T-helper 2 cell treated with Interferon-gamma antibody and Interleukin-4, amounts not matched to agents 5 μg/mL and 100 μg/mL, for 36 hours (primary cell): ENCODE measurements around the gene TACC2.
"Not testable (repeated sequence)": the region's sequence is repeated elsewhere in the genome, so short reads cannot be mapped to it uniquely, and the experiment has no call there.

Source experiments
- DNase-seq: peaks from one replicate; pipeline ENCODE4 v3.0.0; 2021; ENCODE audit warnings: low spot score
- H3K27ac Mint-ChIP-seq: one replicate; pipeline ENCODE4 v1.8.0; 2021; ENCODE audit warnings: mild to moderate bottlenecking, mixed read lengths
- H3K27me3 Mint-ChIP-seq: one replicate; pipeline ENCODE4 v1.8.0; 2021; ENCODE audit warnings: low read depth, mixed read lengths
- H3K36me3 Mint-ChIP-seq: one replicate; pipeline ENCODE4 v1.8.0; 2021; ENCODE audit warnings: low read depth, mixed read lengths
- H3K4me1 Mint-ChIP-seq: one replicate; pipeline ENCODE4 v1.8.0; 2021; ENCODE audit warnings: low read depth, mixed read lengths
- H3K4me3 Mint-ChIP-seq: one replicate; pipeline ENCODE4 v1.8.0; 2022; ENCODE audit warnings: mild to moderate bottlenecking, moderate library complexity, mixed read lengths
- H3K9me3 Mint-ChIP-seq: one replicate; pipeline ENCODE4 v1.8.0; 2021; ENCODE audit warnings: mixed read lengths

The TACC2 gene

DNA sequence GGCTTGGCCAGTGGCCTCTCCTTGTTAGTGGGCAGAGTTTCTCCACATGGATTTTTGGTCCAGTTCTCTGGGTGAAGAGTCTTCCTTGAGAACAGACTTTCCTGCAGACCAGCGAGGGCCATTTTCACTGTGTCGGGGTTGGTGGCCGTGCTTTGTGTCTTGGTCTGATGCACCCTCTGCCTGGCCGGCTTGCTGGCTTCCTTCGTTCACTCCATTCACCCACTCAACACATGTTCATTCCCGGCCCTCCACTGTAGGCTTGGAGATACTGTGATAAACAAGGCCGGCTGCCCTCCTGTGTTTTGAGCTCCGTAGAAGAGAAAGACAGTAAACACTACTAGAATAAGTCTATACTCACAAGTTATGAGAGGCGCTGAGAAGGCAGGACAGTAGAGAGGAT, 205.3 kb downstream of the TACC2 start:
- DNase-seq, result no peak
- H3K9me3 Mint-ChIP-seq, result no peaks in the 10 kb centered on the region
- H3K4me3 Mint-ChIP-seq, result no peak overlapping the region
- H3K36me3 Mint-ChIP-seq, result no peaks in the 10 kb centered on the region
- H3K27me3 Mint-ChIP-seq, result no peaks in the 10 kb centered on the region
- H3K4me1 Mint-ChIP-seq, result no peaks in the 10 kb centered on the region
- no peak overlapping the region for H3K27ac Mint-ChIP-seq

DNA sequence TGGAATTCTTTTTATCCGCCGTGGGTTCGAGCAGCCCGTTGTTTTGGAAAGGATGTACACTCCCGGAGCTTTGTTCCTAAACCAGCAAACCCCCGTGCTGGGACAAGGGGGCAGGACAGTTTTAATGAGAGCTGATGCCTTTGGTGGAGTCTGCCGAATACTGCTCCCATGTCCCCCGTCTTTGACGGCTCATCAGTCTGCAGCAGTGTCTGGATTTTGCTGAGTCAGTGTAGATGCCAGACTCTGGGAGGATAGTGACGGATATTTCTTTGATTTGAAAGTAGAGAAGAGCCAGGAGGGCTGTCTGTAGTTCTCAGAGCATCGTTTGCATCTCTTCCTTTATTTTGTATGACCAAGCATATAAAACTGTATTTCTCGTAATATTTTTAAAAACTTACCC, 207.3 kb downstream of the TACC2 start:
- DNase-seq, result no peak
- H3K4me1 Mint-ChIP-seq, result no peaks in the 10 kb centered on the region
- no peaks in the 10 kb centered on the region for H3K36me3 Mint-ChIP-seq

DNA sequence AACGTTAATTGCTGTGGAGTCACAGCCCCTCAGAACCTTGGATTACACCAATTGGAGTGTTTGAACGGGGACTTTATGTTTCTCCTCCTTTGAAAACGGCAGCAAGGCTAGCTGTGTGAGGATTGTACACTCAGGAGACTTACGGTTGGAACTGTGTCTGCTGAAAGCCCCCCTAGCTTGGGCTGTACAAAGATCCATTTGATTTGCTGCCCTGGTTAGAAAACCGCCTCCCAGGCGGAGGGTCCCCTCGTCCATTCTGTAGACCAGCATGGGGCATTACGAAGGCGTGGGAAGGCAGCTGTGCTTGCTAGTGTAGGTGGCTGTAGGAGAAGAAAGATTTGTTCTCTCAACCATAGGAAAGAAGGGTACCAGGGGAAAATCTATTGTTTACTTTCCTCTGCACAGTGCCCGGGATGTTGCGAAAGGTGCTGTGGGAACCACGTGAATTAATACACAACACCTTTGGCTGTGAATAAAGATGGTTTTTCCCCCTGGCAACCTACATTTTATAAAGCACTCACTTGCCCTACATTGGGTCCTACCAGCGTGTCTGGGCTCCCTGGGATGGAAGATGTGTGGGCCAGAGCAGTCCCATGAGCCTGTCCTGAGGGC, 208.8 kb downstream of the TACC2 start:
- no peaks in the 10 kb centered on the region for H3K36me3 Mint-ChIP-seq

More for the DNA sequence above, 207.3 kb downstream of the TACC2 start:
- Mint-ChIP-seq H3K9me3 (no peaks in the 10 kb centered on the region), H3K27me3 (no peaks in the 10 kb centered on the region), H3K27ac (no peak overlapping the region), H3K4me3 (no peak overlapping the region)

DNA sequence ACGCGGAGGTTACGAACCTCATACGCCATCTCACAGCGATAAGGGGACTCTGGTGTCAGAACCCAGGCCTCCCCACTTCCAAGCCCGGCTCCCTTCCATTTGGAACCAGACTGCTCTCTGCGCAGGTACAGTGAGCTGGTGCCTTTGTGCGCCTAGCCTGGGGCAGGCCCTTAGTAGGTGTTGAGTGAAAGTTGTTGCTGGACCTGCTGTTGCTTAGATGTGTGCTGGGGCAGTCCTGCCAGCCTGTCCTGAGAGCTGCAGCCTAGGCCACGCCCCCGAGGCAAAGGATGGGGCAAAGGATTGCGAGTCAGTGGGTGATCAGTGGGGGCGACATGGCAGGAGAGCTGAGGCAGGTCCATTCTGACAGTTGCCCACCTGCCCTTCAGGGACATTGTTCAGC, 209.7 kb downstream of the TACC2 start:
- no peak for DNase-seq
- Mint-ChIP-seq H3K27me3 (no peaks in the 10 kb centered on the region), H3K4me1 (no peaks in the 10 kb centered on the region), H3K36me3 (no peaks in the 10 kb centered on the region), H3K4me3 (no peak overlapping the region), H3K9me3 (no peaks in the 10 kb centered on the region), H3K27ac (no peak overlapping the region)

More for the DNA sequence above, 208.8 kb downstream of the TACC2 start:
- H3K4me3 Mint-ChIP-seq, result no peak overlapping the region
- no peak for DNase-seq
- no peaks in the 10 kb centered on the region for H3K9me3 Mint-ChIP-seq
- no peak overlapping the region for H3K27ac Mint-ChIP-seq
- H3K27me3 Mint-ChIP-seq, result no peaks in the 10 kb centered on the region
- H3K4me1 Mint-ChIP-seq, result no peaks in the 10 kb centered on the region

DNA sequence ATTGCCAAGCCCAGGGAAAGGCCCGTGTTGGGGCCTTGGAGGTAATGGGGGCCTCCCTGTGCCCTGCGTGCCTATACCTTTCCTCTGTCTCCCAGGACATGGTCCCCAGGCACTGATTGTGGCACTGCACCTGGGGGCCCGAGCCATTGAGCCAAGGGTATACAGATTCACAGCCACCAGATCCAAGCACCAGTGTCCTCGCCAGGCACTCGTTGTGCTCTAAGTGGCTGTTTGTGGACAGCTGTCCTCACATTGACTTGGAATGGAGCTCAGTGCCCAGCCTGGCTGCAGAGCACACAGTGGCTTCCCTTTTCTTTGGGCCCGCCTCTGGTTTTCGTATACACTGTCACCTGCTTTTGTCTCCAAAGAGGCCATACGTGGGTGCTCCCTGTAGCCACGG, 210.1 kb downstream of the TACC2 start:
- DNase-seq, result no peak
- H3K9me3 Mint-ChIP-seq, result no peaks in the 10 kb centered on the region
- no peak overlapping the region for H3K27ac Mint-ChIP-seq

DNA sequence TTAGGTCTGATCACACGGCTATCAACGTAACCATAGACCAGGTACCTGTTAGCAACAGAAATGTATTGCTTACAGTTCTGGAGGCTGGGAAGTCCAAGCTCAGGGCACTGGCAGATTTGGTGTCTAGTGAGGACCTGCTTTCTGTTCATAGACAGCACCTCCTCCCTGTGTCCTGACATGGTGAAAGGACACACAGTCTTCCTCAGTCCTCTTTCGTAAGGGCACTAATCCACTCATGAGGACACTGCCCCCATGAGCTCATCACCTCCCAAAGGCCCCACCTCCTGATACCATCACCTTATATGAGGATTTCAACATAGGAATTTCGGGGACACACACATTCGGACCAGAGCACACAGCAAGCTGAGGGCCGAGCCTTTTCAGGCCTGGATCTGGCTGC, 210.7 kb downstream of the TACC2 start:
- H3K36me3 Mint-ChIP-seq, result no peaks in the 10 kb centered on the region
- no peaks in the 10 kb centered on the region for H3K4me1 Mint-ChIP-seq
- no peak overlapping the region for H3K27ac Mint-ChIP-seq

More for the DNA sequence above, 210.1 kb downstream of the TACC2 start:
- Mint-ChIP-seq H3K4me1 (no peaks in the 10 kb centered on the region), H3K4me3 (no peak overlapping the region), H3K36me3 (no peaks in the 10 kb centered on the region), H3K27me3 (no peaks in the 10 kb centered on the region)

DNA sequence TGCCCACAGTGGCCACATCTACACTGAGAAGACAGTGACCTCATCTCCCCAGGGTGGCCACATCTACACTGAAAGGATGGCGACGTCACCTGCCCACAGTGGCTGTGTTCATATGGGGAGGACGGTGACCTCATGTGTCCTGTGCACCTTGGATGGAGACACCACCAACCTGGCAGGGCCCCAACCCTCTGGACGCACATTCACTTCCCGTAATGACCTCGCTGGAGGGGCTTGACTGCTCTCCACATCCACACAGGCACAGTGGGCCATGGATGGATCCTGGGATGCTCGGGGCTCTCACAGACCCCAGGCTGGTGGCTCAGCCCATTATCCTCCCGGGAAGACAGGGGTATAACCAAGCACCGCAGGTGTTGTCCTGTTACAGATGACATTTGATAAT, 212.4 kb downstream of the TACC2 start:
- Mint-ChIP-seq H3K36me3 (no peaks in the 10 kb centered on the region), H3K4me1 (no peaks in the 10 kb centered on the region), H3K4me3 (no peak overlapping the region), H3K9me3 (no peaks in the 10 kb centered on the region), H3K27me3 (no peaks in the 10 kb centered on the region), H3K27ac (no peak overlapping the region)
- DNase-seq, result no peak

More for the DNA sequence above, 210.7 kb downstream of the TACC2 start:
- no peak for DNase-seq
- Mint-ChIP-seq H3K4me3 (no peak overlapping the region), H3K9me3 (no peaks in the 10 kb centered on the region), H3K27me3 (no peaks in the 10 kb centered on the region)

DNA sequence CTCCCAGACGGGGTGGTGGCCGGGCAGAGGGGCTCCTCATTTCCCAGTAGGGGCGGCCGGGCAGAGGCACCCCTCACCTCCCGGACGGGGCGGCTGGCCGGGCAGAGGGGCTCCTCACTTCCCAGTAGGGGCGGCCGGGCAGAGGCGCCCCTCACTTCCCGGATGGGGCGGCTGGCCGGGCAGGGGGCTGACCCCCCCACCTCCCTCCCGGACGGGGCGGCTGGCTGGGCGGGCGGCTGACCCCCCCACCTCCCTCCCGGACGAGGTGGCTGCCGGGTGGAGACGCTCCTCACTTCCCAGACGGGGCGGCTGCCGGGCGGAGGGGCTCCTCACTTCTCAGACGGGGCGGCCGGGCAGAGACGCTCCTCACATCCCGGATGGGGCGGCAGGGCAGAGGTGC, 214.2 kb downstream of the TACC2 start:
- not testable (repeated sequence) for H3K36me3 Mint-ChIP-seq, H3K9me3 Mint-ChIP-seq, H3K27me3 Mint-ChIP-seq, H3K27ac Mint-ChIP-seq, H3K4me1 Mint-ChIP-seq, DNase-seq, H3K4me3 Mint-ChIP-seq

DNA sequence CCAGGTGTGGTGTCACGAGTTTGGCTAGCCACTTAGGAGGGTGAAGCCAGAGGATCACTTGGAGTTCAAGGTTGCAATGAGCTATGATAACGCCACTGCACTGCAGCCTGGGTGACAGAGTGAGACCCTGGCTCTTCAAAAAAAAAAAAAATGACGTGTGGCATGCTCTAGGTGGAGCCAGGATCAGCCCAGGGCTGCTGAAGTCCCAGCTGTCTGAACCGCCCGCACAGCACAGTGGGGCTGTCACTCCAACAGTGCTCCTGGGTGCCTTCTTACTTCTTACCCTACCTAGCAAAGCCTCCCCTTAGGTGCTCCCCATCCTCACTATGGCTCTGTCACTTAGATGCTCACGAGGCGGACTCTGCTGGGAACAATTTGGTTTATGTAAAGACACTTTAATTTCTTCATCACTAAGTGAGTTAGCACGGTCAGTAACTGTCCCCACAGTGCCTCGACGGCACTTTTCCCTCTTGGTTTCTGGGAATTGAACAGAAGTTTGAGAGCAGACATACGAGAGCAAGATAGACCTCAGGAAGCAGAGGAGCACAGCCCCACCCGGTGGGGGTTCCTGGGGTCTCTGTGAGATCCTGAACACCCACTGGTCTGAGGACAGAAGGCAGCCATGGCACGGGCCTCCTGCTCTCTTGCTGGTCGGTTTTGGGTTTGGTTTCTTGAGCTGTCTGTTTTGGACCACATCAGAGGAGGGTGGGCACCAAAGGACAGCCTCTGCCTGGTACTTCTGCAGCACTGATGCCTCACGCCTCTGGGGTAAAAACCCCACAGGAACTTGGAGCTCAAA, 215.9 kb downstream of the TACC2 start:
- H3K4me1 Mint-ChIP-seq, result no peaks in the 10 kb centered on the region
- no peak for DNase-seq
- H3K4me3 Mint-ChIP-seq, result no peak overlapping the region
- H3K9me3 Mint-ChIP-seq, result no peaks in the 10 kb centered on the region
- no peaks in the 10 kb centered on the region for H3K36me3 Mint-ChIP-seq
- H3K27ac Mint-ChIP-seq, result no peak overlapping the region
- H3K27me3 Mint-ChIP-seq, result no peaks in the 10 kb centered on the region

DNA sequence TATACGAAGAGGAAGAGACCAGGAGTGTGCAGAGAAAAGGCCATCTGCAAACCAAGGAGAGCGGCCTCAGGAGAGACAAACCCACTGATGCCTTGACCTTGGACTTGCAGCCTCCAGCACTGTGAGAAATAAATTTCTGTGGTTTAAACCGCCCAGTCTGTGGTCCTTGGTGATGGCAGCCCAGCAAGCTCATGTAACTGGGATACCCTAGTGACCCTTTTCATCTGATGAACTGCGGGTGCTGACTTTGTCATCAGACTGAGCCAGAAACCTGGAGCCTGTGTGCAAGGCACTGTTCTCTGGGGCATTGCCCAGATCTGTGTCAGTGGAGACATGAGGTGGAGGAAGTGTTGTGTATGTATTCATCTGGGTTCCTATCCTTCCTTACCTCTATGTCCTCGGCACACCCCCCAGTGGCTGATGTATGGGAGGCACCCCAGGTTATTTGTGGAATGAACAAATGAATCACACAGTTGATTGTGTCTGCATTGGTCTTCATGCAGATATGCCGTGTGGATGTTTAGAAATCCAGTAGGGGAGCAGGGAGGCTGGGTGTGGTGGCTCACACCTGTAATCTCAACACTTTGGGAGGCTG, 217.6 kb downstream of the TACC2 start:
- no peaks in the 10 kb centered on the region for H3K36me3 Mint-ChIP-seq
- H3K27ac Mint-ChIP-seq, result no peak overlapping the region

DNA sequence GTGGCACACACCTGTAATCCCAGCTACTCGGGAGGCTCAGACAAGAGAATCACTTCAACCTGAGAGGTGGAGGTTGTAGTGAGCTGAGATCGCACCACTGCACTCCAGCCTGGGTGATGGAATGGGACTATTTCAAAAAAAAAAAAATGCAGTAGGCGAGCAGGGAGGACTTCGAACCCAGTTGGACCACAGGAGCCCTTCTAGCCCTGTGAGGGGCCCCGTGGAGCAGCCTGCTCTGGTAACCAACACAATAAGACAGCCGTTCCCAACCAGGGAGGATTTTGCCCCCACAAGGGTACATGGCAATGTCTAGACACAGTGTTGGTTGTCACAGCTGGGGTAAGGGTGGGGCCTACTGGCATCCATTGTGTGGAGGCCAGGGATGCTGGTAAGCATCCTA, 218.2 kb downstream of the TACC2 start:
- Mint-ChIP-seq H3K4me3 (no peak overlapping the region), H3K27ac (no peak overlapping the region), H3K9me3 (no peaks in the 10 kb centered on the region), H3K27me3 (no peaks in the 10 kb centered on the region), H3K4me1 (no peaks in the 10 kb centered on the region), H3K36me3 (no peaks in the 10 kb centered on the region)
- DNase-seq, result no peak

More for the DNA sequence above, 217.6 kb downstream of the TACC2 start:
- no peaks in the 10 kb centered on the region for H3K4me1 Mint-ChIP-seq
- H3K9me3 Mint-ChIP-seq, result no peaks in the 10 kb centered on the region
- no peak overlapping the region for H3K4me3 Mint-ChIP-seq
- no peaks in the 10 kb centered on the region for H3K27me3 Mint-ChIP-seq
- no peak for DNase-seq

DNA sequence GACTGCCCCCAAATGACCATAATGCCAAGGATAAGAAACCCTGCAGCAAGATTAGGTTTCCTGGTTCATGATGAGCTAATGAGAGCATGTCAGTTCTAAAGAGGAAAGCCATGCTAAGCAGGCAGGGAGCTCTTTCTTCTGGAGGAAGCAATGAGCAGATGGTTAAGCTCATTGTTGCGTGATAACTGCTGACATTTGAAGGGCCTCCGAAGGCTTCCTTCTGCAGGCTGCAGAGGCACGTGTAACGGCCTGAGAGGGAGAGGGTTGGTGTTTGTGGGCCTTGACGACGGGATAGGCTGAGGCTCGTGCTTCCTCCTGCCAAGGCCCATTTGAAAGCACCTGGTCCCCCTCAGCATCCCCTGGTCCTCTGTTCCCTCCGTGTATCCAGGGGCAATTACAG, 218.6 kb downstream of the TACC2 start:
- Mint-ChIP-seq H3K4me1 (no peaks in the 10 kb centered on the region), H3K27ac (no peak overlapping the region), H3K9me3 (no peaks in the 10 kb centered on the region), H3K36me3 (no peaks in the 10 kb centered on the region), H3K4me3 (no peak overlapping the region), H3K27me3 (no peaks in the 10 kb centered on the region)
- no peak for DNase-seq

DNA sequence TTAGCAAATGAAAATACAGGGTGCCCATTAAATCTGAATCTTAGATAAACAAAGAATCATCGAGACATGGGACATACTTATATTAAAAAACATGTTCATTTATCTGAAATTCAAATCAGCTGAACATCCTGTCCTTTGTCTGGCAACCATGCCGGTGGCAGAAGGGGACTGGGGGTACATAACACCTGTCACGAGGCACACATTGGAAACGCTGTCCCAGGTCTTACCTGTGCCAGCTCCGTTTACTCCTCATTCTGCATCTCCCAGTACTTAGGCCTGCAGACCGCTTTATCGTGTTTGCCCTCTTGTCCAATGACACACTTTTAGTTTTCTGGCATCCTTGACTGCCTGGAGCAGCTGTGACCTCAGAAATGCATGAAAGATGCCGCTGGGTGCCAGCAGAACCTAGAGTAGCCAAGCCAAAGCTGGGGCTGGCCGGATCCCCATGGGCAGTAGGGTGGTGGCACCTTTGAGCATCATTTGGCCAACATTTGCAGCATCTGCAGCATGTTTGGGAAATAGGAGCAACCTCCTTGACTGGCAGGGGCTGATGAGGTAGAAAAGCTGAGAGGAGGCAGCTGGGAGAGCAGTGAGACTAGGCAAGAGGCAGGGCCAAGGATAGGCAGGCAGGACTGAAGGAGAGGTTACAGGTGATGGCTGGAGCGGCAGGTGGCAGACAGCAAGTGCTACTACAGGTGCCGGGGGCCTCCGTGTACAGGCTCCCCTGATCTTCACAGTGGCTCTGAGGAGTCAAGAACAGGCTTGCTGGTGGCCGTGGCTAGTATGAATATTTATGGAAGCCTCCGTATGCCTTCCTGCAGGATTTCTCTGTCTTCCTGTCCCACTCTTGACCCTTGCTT, 219.8 kb downstream of the TACC2 start:
- no peaks in the 10 kb centered on the region for H3K9me3 Mint-ChIP-seq
- no peak for DNase-seq
- H3K4me3 Mint-ChIP-seq, result no peak overlapping the region
- no peak overlapping the region for H3K27ac Mint-ChIP-seq
- H3K27me3 Mint-ChIP-seq, result no peaks in the 10 kb centered on the region
- H3K36me3 Mint-ChIP-seq, result no peaks in the 10 kb centered on the region
- no peaks in the 10 kb centered on the region for H3K4me1 Mint-ChIP-seq
